Stimulated activated CD8-positive, alpha-beta memory T cell treated with anti-CD3 and anti-CD28 coated beads, Interleukin-2, amount 100 ng/mL, for 1 hour (primary cell): ENCODE measurements around the gene NKIRAS1.
"Not testable (repeated sequence)": the region's sequence is repeated elsewhere in the genome, so short reads cannot be mapped to it uniquely, and the experiment has no call there.

Source experiments
- DNase-seq, 2 donors: peaks; one replicate each; pipeline ENCODE4 v3.0.0-alpha.2; 2020; ENCODE audit warnings: low read depth in 2 of 2

Gene NKIRAS1

GRCh38 chr3:23870663-23871043 lies 46.1 kb downstream of the NKIRAS1 start:
- not testable (repeated sequence) for DNase-seq

- no peak for DNase-seq
Observed at GRCh38 chr3:23869977-23870662, 46.7 kb downstream of the NKIRAS1 start.

GRCh38 chr3:23867838-23868237 lies 49.0 kb downstream of the NKIRAS1 start:
- DNase-seq = no peak

- DNase-seq = no peak
Observed at GRCh38 chr3:23867400-23867799, 49.4 kb downstream of the NKIRAS1 start.

GRCh38 chr3:23865595-23866396 lies 51.0 kb downstream of the NKIRAS1 start:
- DNase-seq = no peak

- no peak for DNase-seq
Observed at GRCh38 chr3:23864931-23865330, 51.9 kb downstream of the NKIRAS1 start.

- DNase-seq = no peak
Observed at GRCh38 chr3:23863060-23863459, 53.7 kb downstream of the NKIRAS1 start.

GRCh38 chr3:23861689-23862088 lies 55.1 kb downstream of the NKIRAS1 start:
- no peak for DNase-seq

- no peak for DNase-seq
Observed at GRCh38 chr3:23859839-23860382, 56.9 kb downstream of the NKIRAS1 start.

GRCh38 chr3:23859012-23859743 lies 57.6 kb downstream of the NKIRAS1 start:
- no peak for DNase-seq

- DNase-seq = no peak
Observed at GRCh38 chr3:23856286-23856685, 60.5 kb downstream of the NKIRAS1 start.

- not testable (repeated sequence) for DNase-seq
Observed at GRCh38 chr3:23849462-23849861, 67.3 kb downstream of the NKIRAS1 start.

- DNase-seq = no peak
Observed at GRCh38 chr3:23845326-23846216, 71.2 kb downstream of the NKIRAS1 start.

- no peak for DNase-seq
Observed at GRCh38 chr3:23843869-23844268, 72.9 kb downstream of the NKIRAS1 start.
